Thoracic aorta (tissue), 2 donors: ENCODE measurements around the gene THAP3. TPM values are rescaled to one million over a fixed set of nuclear protein-coding genes. Genes with fewer than 3 reads are reported as not detected.
"Not testable (repeated sequence)": the region's sequence is repeated elsewhere in the genome, so short reads cannot be mapped to it uniquely, and the experiment has no call there.

Experiments used
- ATAC-seq: fragments of 150-250 bp; one replicate; pipeline ENCODE4 v1.8.0; 2017; ENCODE audit warnings: low read depth; ENCODE audit not compliant: insufficient number of reproducible peaks, low FRiP score
- DNase-seq: peaks from one replicate; pipeline ENCODE4 v3.0.0-alpha.2; 2020; ENCODE audit warnings: low spot score
- H3K27ac ChIP-seq, 2 donors: fragments of 200-600 bp; sonication (generic); 1 replicate in 1 of 2; 2 replicates in 1 of 2; pipeline ENCODE4 v1.5.1; 2016; ENCODE audit warnings: mild to moderate bottlenecking in 2 of 2, moderate library complexity in 2 of 2
- H3K27me3 ChIP-seq: fragments of 200-600 bp; sonication (generic); replicated peaks from 2 replicates; pipeline ENCODE4 v1.6.0; 2016; ENCODE audit warnings: mild to moderate bottlenecking; ENCODE audit not compliant: insufficient read depth
- H3K36me3 ChIP-seq: fragments of 200-600 bp; sonication (generic); one replicate; pipeline ENCODE4 v1.5.1; 2016
- H3K4me1 ChIP-seq, 2 donors: fragments of 200-600 bp; sonication (generic); 1 replicate in 1 of 2; 2 replicates in 1 of 2; pipeline versions ENCODE4 v1.5.1 to v1.6.0; 2016; ENCODE audit warnings: low read depth in 2 of 2, mild to moderate bottlenecking in 1 of 2; ENCODE audit not compliant: control insufficient read depth in 1 of 2
- H3K4me3 ChIP-seq: fragments of 200-600 bp; sonication (generic); 2 replicates; pipeline ENCODE4 v1.5.1; 2016; ENCODE audit warnings: mild to moderate bottlenecking
- H3K9me3 ChIP-seq: fragments of 200-600 bp; sonication (generic); 2 replicates; pipeline ENCODE4 v1.5.1; 2016
- total RNA-seq, 2 donors: library from RNA; depleted of rRNA; stranded (reverse); fragments of >200 nt; gene quantifications; one replicate each; pipeline versions ENCODE4 v1.1.0 to v1.2.3, GENCODE V29; 2016
- TF ChIP-seq, protein P1 (sequence below): fragments of 200-600 bp; sonication (generic); IDR thresholded peaks from one replicate; pipeline ENCODE4 v1.5.1; 2019; ENCODE audit warnings: antibody characterized with exemption

THAP3 gene
- total RNA-seq, 2 donors from 2014 or later: 14.1 to 18.7 TPM

DNA sequence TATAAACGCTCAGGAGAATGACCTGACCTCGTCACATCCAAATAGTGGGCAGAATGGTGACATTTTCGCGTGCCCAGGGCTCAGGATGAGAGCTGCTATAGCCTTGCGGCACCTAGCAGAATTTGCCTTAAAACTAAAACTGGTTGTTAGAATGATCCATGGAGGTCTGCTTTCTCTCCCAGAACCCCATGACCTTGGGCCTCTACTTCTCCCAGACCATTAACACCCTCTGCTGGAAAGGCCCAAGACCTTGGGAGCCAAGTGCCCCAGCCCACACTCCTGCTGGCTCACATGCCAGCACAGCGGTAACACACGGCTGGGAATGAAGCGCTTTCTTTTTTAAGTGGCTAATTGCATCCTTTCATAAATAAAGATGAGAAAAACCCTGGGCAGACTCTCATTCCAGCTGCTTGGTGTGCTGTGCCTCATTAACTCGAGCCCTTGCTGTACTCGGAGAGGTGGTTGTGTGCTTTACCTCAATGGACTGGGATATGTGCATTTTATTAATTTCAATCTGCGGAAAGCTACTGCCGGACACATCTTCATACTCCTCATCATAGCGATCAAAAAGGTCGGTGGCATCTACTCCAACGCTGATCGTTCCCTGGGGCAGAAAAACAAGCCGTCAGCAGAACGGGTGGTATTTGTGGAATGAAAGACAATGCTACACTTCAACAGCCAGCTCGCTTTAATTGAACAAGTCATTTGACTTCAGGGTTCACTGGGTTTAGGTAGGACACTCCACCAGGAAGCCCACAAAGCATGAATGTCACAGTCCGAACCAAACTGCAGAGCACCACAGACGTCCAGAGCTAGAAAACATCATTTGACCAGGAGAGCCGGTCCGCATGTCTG is 29.0 kb downstream of the THAP3 start:
- no peaks in the 10 kb centered on the region for H3K27me3 ChIP-seq

DNA sequence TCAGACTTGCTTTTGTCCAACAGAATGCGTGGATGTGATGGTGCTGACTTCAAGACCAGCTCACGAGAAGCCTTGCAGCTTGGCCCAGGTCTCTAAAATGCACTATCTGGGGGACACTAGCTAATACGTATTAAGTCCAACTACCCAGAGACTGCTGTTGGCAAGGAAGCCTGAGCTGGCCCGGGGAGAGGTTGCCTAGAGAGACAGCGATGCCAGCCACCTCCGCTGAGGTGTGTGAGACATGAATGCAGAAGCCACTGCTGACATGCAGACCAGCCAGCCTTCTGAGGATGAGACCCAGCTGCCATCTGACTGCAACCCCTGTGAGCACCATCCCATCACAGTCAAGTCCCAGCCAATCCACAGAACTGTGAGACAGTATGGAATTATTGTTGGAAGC is 32.5 kb downstream of the THAP3 start:
- Histone ChIP-seq H3K36me3 (peaks cover 18% of the 10 kb centered on the region), H3K4me3 (no peak overlapping the region), H3K27me3 (no peaks in the 10 kb centered on the region), H3K27ac (no peak overlapping the region), H3K9me3 (no peaks in the 10 kb centered on the region), H3K4me1 (no peaks in the 10 kb centered on the region)
- TF ChIP-seq, protein P1, sequence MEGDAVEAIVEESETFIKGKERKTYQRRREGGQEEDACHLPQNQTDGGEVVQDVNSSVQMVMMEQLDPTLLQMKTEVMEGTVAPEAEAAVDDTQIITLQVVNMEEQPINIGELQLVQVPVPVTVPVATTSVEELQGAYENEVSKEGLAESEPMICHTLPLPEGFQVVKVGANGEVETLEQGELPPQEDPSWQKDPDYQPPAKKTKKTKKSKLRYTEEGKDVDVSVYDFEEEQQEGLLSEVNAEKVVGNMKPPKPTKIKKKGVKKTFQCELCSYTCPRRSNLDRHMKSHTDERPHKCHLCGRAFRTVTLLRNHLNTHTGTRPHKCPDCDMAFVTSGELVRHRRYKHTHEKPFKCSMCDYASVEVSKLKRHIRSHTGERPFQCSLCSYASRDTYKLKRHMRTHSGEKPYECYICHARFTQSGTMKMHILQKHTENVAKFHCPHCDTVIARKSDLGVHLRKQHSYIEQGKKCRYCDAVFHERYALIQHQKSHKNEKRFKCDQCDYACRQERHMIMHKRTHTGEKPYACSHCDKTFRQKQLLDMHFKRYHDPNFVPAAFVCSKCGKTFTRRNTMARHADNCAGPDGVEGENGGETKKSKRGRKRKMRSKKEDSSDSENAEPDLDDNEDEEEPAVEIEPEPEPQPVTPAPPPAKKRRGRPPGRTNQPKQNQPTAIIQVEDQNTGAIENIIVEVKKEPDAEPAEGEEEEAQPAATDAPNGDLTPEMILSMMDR: no peak
- ATAC-seq (no peak), DNase-seq (no peak)

More for the DNA sequence above, 29.0 kb downstream of the THAP3 start:
- H3K27ac ChIP-seq: no peak overlapping the region
- H3K9me3 ChIP-seq: no peaks in the 10 kb centered on the region
- H3K36me3 ChIP-seq: peaks cover 19% of the 10 kb centered on the region
- ATAC-seq (no peak), DNase-seq (no peak)
- H3K4me1 ChIP-seq: no peaks in the 10 kb centered on the region
- H3K4me3 ChIP-seq: no peak overlapping the region
- TF ChIP-seq, protein P1: no peak

DNA sequence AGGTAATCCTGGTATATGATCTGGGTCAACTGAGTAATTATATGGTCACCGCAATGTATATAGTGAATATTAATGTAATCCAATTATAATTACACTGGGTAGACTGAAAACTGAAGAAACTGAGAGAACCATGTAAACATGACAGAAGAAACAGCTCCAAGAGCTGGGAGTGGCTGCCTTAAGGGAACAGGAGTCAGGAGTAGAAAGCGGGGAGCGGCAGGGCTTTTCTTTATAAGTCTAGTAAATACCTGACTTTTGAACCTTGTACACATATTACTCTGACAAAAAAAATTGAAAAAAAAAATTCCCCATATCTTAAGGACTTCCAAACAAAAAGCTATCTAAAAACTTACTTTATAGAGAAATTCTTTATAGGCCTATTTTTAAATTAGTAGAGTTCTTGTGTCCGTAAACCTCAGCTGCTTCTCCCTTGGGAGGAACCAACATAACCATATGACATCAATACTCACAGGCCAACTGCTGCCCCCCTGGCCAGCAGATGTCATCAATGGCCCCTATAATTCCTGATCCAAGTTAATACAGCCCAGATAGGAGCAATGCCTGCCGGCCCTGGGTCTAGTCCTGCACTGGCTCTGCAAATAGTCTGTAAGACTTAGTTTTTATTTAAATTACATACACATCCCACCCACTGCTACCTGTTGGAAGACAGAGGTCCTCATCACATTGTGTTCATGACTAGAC is 33.8 kb downstream of the THAP3 start:
- Histone ChIP-seq H3K27ac (no peak overlapping the region), H3K36me3 (peaks cover 6% of the 10 kb centered on the region), H3K4me3 (no peak overlapping the region), H3K4me1 (no peaks in the 10 kb centered on the region), H3K27me3 (no peaks in the 10 kb centered on the region), H3K9me3 (no peaks in the 10 kb centered on the region)
- TF ChIP-seq, protein P1: no peak
- DNase-seq (no peak), ATAC-seq (no peak)

DNA sequence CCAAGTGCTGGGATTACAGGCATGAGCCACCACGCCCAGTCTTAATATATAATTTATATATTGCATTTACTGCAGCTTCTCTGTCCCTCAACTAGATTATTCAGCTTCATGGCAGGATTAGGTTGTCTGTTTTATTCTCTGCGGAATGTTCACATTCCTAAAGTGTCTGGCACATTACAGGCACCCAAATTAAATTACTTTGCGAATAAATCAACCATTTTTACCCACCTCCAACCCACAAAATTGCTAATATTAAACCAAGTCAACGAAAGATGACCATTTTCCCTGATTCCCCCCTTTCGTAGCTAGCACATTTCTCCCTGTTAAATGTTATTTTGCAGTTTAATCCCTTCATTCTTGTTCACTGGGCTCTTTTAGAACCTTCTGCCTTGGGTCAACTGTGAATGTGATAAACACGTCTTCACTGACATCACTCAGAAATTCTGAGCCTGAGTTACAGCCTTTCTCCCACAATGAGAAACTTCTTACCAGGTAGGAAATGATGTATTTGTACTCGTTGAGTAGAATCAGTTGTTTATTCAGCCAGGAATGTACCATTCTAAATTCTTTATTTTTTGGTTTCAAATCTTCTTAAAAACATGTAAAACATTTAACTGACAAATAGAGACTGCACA is 35.9 kb downstream of the THAP3 start:
- Histone ChIP-seq H3K36me3 (peaks cover 2% of the 10 kb centered on the region), H3K4me3 (no peak overlapping the region), H3K9me3 (no peaks in the 10 kb centered on the region), H3K4me1 (no peaks in the 10 kb centered on the region), H3K27ac (no peak overlapping the region), H3K27me3 (no peaks in the 10 kb centered on the region)
- TF ChIP-seq, protein P1: no peak
- DNase-seq: no peak
- ATAC-seq: no peak

DNA sequence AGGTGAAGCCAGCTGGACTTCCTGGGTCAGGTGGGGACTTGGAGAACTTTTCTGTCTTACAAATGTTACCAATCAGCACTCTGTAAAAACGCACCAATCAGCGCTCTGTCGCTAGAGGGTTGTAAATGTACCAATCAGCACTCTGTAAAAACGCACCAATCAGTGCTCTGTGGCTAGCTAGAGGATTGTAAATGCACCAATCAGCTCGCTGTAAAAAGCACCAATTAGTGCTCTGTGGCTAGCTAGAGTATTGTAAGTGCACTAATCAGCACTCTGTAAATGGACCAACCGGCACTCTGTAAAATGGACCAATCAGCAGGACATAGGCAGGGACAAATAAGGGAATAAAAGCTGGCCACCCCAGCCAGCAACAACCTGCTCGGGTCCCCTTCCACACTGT is 37.8 kb downstream of the THAP3 start:
- H3K27ac ChIP-seq, ATAC-seq, H3K9me3 ChIP-seq, H3K4me3 ChIP-seq, H3K4me1 ChIP-seq, DNase-seq, H3K27me3 ChIP-seq, H3K36me3 ChIP-seq: not testable (repeated sequence)
